GM23338 (cell line): ENCODE data around the gene BAD.

Source experiments
- CREB1 ChIP-seq: fragments of 250-450 bp; sonication (Bioruptor Pico); IDR thresholded peaks from 2 replicates; pipeline ENCODE4 v1.5.0; 2020; ENCODE audit warnings: low read depth, mild to moderate bottlenecking, moderate library complexity
- CTCF ChIP-seq, 2 experiments: fragments of 200-600 bp in 1 of 2; sonication (generic) in 1 of 2; conservative IDR thresholded peaks; 2 replicates each; pipeline versions ENCODE4 v1.5.1 to v1.6.1; 2016 to 2017; ENCODE audit warnings: antibody characterized with exemption in 2 of 2, low read depth in 2 of 2, mild to moderate bottlenecking in 2 of 2, moderate library complexity in 1 of 2
- ETS1 ChIP-seq: IDR thresholded peaks from 2 replicates; pipeline ENCODE4 v1.6.1; 2016; ENCODE audit warnings: antibody characterized with exemption
- EZH2 ChIP-seq: fragments of 200-600 bp; sonication (generic); IDR thresholded peaks from one replicate; pipeline ENCODE4 v1.8.0; 2017; ENCODE audit warnings: antibody characterized with exemption, mild to moderate bottlenecking, low read depth; ENCODE audit not compliant: unreplicated experiment
- EZH2phosphoT487 ChIP-seq: fragments of 200-600 bp; sonication (generic); IDR thresholded peaks from one replicate; pipeline ENCODE4 v1.8.1; 2018; ENCODE audit warnings: antibody characterized with exemption; ENCODE audit not compliant: unreplicated experiment
- JUNB ChIP-seq: IDR thresholded peaks from one replicate; pipeline ENCODE4 v1.6.1; 2016; ENCODE audit warnings: antibody characterized with exemption; ENCODE audit not compliant: unreplicated experiment
- POLR2AphosphoS5 ChIP-seq: IDR thresholded peaks from 2 replicates; pipeline ENCODE4 v1.6.1; 2016; ENCODE audit warnings: antibody characterized with exemption, low read depth
- REST ChIP-seq: IDR thresholded peaks from one replicate; pipeline ENCODE4 v1.6.1; 2018; ENCODE audit warnings: antibody characterized with exemption; ENCODE audit not compliant: unreplicated experiment
- STAT1 ChIP-seq: IDR thresholded peaks from one replicate; pipeline ENCODE4 v1.6.1; 2016; ENCODE audit warnings: antibody characterized with exemption; ENCODE audit not compliant: unreplicated experiment
- ZNF114 ChIP-seq: fragments of 250-450 bp; sonication (Bioruptor Pico); IDR thresholded peaks from 2 replicates; pipeline ENCODE4 v1.5.0; 2020; ENCODE audit warnings: mild to moderate bottlenecking, moderate library complexity

GRCh38 chr11:64263947-64264317, 20.5 kb downstream of the BAD start:
- TF ChIP-seq CTCF (conservative IDR thresholded peaks at IDR 0.05; ENCODE audit: low read depth in 2 of 2), result no peak
- no peak for TF ChIP-seq EZH2
- no peak for TF ChIP-seq POLR2AphosphoS5
- TF ChIP-seq REST, result no peak
- no peak for TF ChIP-seq JUNB
- no peak for TF ChIP-seq EZH2phosphoT487
- TF ChIP-seq STAT1, result no peak
- no peak for TF ChIP-seq CREB1
- no peak for TF ChIP-seq ETS1
- TF ChIP-seq ZNF114 (CRISPR knock-in tag), result no peak
